Endodermal cell (in vitro differentiated cells): ENCODE data around the gene SPECC1. TPM values are rescaled to one million over a fixed set of nuclear protein-coding genes. Genes with fewer than 3 reads are reported as not detected.

Experiments
- DNase-seq: peaks from one replicate; pipeline ENCODE4 v3.0.0-alpha.2; 2017
- H3K27ac ChIP-seq: 2 replicates; pipeline ENCODE4 v1.5.1; 2013; ENCODE audit warnings: mild to moderate bottlenecking, low read depth, low read length, moderate library complexity
- H3K27me3 ChIP-seq: 2 replicates; pipeline ENCODE4 v1.6.1; 2013; ENCODE audit warnings: mild to moderate bottlenecking, low read length, moderate library complexity; ENCODE audit not compliant: insufficient read depth, control insufficient read depth, poor library complexity, severe bottlenecking
- H3K36me3 ChIP-seq: 2 replicates; pipeline ENCODE4 v1.7.0; 2013; ENCODE audit warnings: mild to moderate bottlenecking, low read length, moderate library complexity; ENCODE audit not compliant: control insufficient read depth, insufficient read depth
- H3K4me1 ChIP-seq: one replicate; pipeline ENCODE4 v1.7.0; 2013; ENCODE audit warnings: low read length; ENCODE audit not compliant: control insufficient read depth, insufficient read depth
- H3K4me3 ChIP-seq: 2 replicates; pipeline ENCODE4 v1.5.1; 2013; ENCODE audit warnings: mild to moderate bottlenecking, low read length, moderate library complexity
- H3K9ac ChIP-seq: 2 replicates; pipeline ENCODE4 v1.6.1; 2013; ENCODE audit warnings: mild to moderate bottlenecking, low read length, moderate library complexity; ENCODE audit not compliant: poor library complexity, severe bottlenecking; ENCODE audit errors: extremely low read depth
- H3K9me3 ChIP-seq: 2 replicates; pipeline ENCODE4 v1.6.1; 2013; ENCODE audit warnings: mild to moderate bottlenecking, low read length, moderate library complexity; ENCODE audit not compliant: control insufficient read depth
- H3K27ac Mint-ChIP-seq: 2 replicates; pipeline ENCODE4 v1.8.0; 2020; ENCODE audit warnings: mixed read lengths
- H3K27me3 Mint-ChIP-seq: 2 replicates; pipeline ENCODE4 v1.8.0; 2021; ENCODE audit warnings: mild to moderate bottlenecking, mixed read lengths; ENCODE audit not compliant: insufficient read depth
- H3K36me3 Mint-ChIP-seq: 2 replicates; pipeline ENCODE4 v1.8.0; 2020; ENCODE audit warnings: low read depth, mixed read lengths
- H3K4me1 Mint-ChIP-seq: 2 replicates; pipeline ENCODE4 v1.8.0; 2020; ENCODE audit warnings: mixed read lengths
- H3K4me3 Mint-ChIP-seq: 2 replicates; pipeline ENCODE4 v1.8.0; 2020; ENCODE audit warnings: mild to moderate bottlenecking, moderate library complexity, mixed read lengths
- H3K9me3 Mint-ChIP-seq: 2 replicates; pipeline ENCODE4 v1.8.0; 2020; ENCODE audit warnings: mild to moderate bottlenecking, mixed read lengths
- CTCF ChIP-seq: fragments of 200-600 bp; sonication (generic); conservative IDR thresholded peaks from 2 replicates; pipeline ENCODE4 v1.5.0; 2021; ENCODE audit warnings: antibody characterized with exemption, mild to moderate bottlenecking
- WGBS, 2 experiments: methylation state at CpG; one replicate each; pipeline versions ENCODE4 v1.1.5 to v1.1.7; 2013; ENCODE audit warnings: missing lambda C conversion rate in 2 of 2, mixed read lengths in 1 of 2; ENCODE audit not compliant: insufficient coverage in 1 of 2, insufficient read length in 1 of 2; 5-methylcytosine and 5-hydroxymethylcytosine counted together
- total RNA-seq, 2 donors: library from RNA; stranded (reverse); fragmentation: NEBNext Ultra II Directional in 1 of 2; extraction: Animal tissue kit (Norgen Biotek cat#: 25700) in 1 of 2; gene quantifications; 2 replicates in 1 of 2; 3 replicates in 1 of 2; pipeline ENCODE4 v1.2.1, GENCODE V29; 2021

Gene SPECC1
- total RNA-seq, 2 donors from 2014 or later = 48.7 to 60.6 TPM

- Histone ChIP-seq H3K4me3 (no peak overlapping the region), H3K27me3 (peaks cover 13% of the 10 kb centered on the region), H3K9me3 (no peaks in the 10 kb centered on the region), H3K9ac (no peak overlapping the region), H3K36me3 (no peaks in the 10 kb centered on the region), H3K4me1 (no peaks in the 10 kb centered on the region), H3K27ac (no peak overlapping the region)
- no peaks in the 10 kb centered on the region for H3K36me3 Mint-ChIP-seq
- no peaks in the 10 kb centered on the region for H3K27me3 Mint-ChIP-seq
- H3K27ac Mint-ChIP-seq = no peak overlapping the region
- peaks cover 4% of the 10 kb centered on the region for H3K9me3 Mint-ChIP-seq
- H3K4me3 Mint-ChIP-seq = no peak overlapping the region
- H3K4me1 Mint-ChIP-seq = no peaks in the 10 kb centered on the region
- 88% methylated on average over 4 of the region's 4 CpGs for WGBS, 2 experiments
- no peak for DNase-seq
- no peak for TF ChIP-seq CTCF
These were observed 140.1 kb downstream of the SPECC1 start for GRCh38 chr17:20149251-20149650.

GRCh38 chr17:20151174-20151573 is 142.0 kb downstream of the SPECC1 start:
- no peaks in the 10 kb centered on the region for H3K4me1 ChIP-seq
- no peaks in the 10 kb centered on the region for H3K9me3 ChIP-seq
- H3K9ac ChIP-seq = no peak overlapping the region
- TF ChIP-seq CTCF = no peak
- no peak for DNase-seq
- H3K36me3 ChIP-seq = no peaks in the 10 kb centered on the region
- Mint-ChIP-seq H3K4me1 (peaks cover 2% of the 10 kb centered on the region), H3K27ac (no peak overlapping the region), H3K36me3 (no peaks in the 10 kb centered on the region), H3K9me3 (peaks cover 4% of the 10 kb centered on the region), H3K27me3 (no peaks in the 10 kb centered on the region), H3K4me3 (no peak overlapping the region)
- H3K4me3 ChIP-seq = no peak overlapping the region
- H3K27me3 ChIP-seq = peaks cover 24% of the 10 kb centered on the region
- H3K27ac ChIP-seq = no peak overlapping the region
- 89 to 94% methylated on average over 5 of the region's 5 CpGs for WGBS, 2 experiments

- Mint-ChIP-seq H3K36me3 (no peaks in the 10 kb centered on the region), H3K9me3 (no peaks in the 10 kb centered on the region), H3K4me3 (no peak overlapping the region), H3K27ac (no peak overlapping the region), H3K4me1 (peaks cover 8% of the 10 kb centered on the region), H3K27me3 (peaks cover 12% of the 10 kb centered on the region)
- Histone ChIP-seq H3K9ac (no peak overlapping the region), H3K4me3 (no peak overlapping the region), H3K9me3 (no peaks in the 10 kb centered on the region), H3K27me3 (peaks cover 24% of the 10 kb centered on the region), H3K27ac (no peak overlapping the region), H3K4me1 (no peaks in the 10 kb centered on the region), H3K36me3 (no peaks in the 10 kb centered on the region)
- WGBS, 2 experiments = 94 to 95% methylated on average over 2 of the region's 2 CpGs
- no peak for TF ChIP-seq CTCF
- DNase-seq = no peak
These were observed 144.1 kb downstream of the SPECC1 start for GRCh38 chr17:20153231-20153630.
